ENCODE results near the gene C5orf46.

GRCh38 chr5:147904110-147904509 lies 2.2 kb downstream of the C5orf46 start:
- TF ChIP-seq EZH2 (IDR thresholded peaks at IDR 0.05; ENCODE audit: borderline replicate concordance, low read depth, low read length, poor library complexity, severe bottlenecking) (no peak), CTCF (conservative IDR thresholded peaks at IDR 0.05; ENCODE audit: low read depth, low read length) (no peak)
